K562 (cell line): ENCODE data around the gene IL12A. TPM values are rescaled to one million over a fixed set of nuclear protein-coding genes. Genes with fewer than 3 reads are reported as not detected.

ENCODE experiments used
- BCOR ChIP-seq: fragments of 450-650 bp; IDR thresholded peaks from 2 replicates; pipeline ENCODE4 v1.6.1; 2016
- HOXB6 ChIP-seq: fragments of 250-450 bp; sonication (Bioruptor Pico); IDR thresholded peaks from 2 replicates; pipeline ENCODE4 v1.5.1; 2022; ENCODE audit warnings: mild to moderate bottlenecking, borderline replicate concordance
- MTF1 ChIP-seq: fragments of 250-450 bp; sonication (Bioruptor Pico); IDR thresholded peaks from 2 replicates; pipeline ENCODE4 v1.9.0; 2021; ENCODE audit warnings: moderate library complexity, mild to moderate bottlenecking, inconsistent platforms, borderline replicate concordance
- NEUROD1 ChIP-seq: fragments of 150-350 bp; IDR thresholded peaks from 2 replicates; pipeline ENCODE4 v1.6.1; 2014; ENCODE audit warnings: borderline replicate concordance, low read length, low read depth; ENCODE audit not compliant: partially characterized antibody
- SMC3 ChIP-seq: conservative IDR thresholded peaks from 2 replicates; pipeline ENCODE4 v1.6.1; 2011; ENCODE audit warnings: low read depth, low read length, improper control_type of control experiment; ENCODE audit not compliant: insufficient read depth
- polyA plus RNA-seq, 8 experiments: library from polyadenylated mRNA; depleted of rRNA in 4 of 8; stranded (reverse) in 5 of 8; unstranded in 3 of 8; fragments of >200 nt; fragmentation: Nextera tagmentation in 2 of 8; fragmentation: Illumina TruSeq in 1 of 8; extraction: Ambion mirVana in 2 of 8; extraction: Trizol in 1 of 8; gene quantifications; 2 replicates each; pipeline versions ENCODE4 v1.2.1 to v1.2.3, GENCODE V29; 2011 to 2014; ENCODE audit warnings: inconsistent platforms in 1 of 8, missing spikeins in 1 of 8
- total RNA-seq, 7 experiments: library from RNA; depleted of rRNA in 6 of 7; stranded (reverse); fragments of >200 nt in 6 of 7; fragmentation: Illumina TruSeq in 2 of 7; extraction: Trizol in 2 of 7; gene quantifications; 2 replicates each; pipeline versions ENCODE4 v1.2.1 to v1.2.3, GENCODE V29; 2011 to 2021; ENCODE audit warnings: low replicate concordance in 1 of 7
- TF ChIP-seq, protein P1 (sequence below): fragments of 450-650 bp; IDR thresholded peaks from 2 replicates; pipeline ENCODE4 v1.6.1; 2016; ENCODE audit warnings: mild to moderate bottlenecking, moderate library complexity

IL12A gene
- total and polyA plus RNA-seq, 9 of the 15 experiments (the other 6 are each of a cell fraction or from before 2014, with no cell fraction given) = not detected

- TF ChIP-seq MTF1 (no peak), NEUROD1 (no peak), SMC3 (no peak), HOXB6 (no peak), BCOR (no peak)
- TF ChIP-seq, protein P1, sequence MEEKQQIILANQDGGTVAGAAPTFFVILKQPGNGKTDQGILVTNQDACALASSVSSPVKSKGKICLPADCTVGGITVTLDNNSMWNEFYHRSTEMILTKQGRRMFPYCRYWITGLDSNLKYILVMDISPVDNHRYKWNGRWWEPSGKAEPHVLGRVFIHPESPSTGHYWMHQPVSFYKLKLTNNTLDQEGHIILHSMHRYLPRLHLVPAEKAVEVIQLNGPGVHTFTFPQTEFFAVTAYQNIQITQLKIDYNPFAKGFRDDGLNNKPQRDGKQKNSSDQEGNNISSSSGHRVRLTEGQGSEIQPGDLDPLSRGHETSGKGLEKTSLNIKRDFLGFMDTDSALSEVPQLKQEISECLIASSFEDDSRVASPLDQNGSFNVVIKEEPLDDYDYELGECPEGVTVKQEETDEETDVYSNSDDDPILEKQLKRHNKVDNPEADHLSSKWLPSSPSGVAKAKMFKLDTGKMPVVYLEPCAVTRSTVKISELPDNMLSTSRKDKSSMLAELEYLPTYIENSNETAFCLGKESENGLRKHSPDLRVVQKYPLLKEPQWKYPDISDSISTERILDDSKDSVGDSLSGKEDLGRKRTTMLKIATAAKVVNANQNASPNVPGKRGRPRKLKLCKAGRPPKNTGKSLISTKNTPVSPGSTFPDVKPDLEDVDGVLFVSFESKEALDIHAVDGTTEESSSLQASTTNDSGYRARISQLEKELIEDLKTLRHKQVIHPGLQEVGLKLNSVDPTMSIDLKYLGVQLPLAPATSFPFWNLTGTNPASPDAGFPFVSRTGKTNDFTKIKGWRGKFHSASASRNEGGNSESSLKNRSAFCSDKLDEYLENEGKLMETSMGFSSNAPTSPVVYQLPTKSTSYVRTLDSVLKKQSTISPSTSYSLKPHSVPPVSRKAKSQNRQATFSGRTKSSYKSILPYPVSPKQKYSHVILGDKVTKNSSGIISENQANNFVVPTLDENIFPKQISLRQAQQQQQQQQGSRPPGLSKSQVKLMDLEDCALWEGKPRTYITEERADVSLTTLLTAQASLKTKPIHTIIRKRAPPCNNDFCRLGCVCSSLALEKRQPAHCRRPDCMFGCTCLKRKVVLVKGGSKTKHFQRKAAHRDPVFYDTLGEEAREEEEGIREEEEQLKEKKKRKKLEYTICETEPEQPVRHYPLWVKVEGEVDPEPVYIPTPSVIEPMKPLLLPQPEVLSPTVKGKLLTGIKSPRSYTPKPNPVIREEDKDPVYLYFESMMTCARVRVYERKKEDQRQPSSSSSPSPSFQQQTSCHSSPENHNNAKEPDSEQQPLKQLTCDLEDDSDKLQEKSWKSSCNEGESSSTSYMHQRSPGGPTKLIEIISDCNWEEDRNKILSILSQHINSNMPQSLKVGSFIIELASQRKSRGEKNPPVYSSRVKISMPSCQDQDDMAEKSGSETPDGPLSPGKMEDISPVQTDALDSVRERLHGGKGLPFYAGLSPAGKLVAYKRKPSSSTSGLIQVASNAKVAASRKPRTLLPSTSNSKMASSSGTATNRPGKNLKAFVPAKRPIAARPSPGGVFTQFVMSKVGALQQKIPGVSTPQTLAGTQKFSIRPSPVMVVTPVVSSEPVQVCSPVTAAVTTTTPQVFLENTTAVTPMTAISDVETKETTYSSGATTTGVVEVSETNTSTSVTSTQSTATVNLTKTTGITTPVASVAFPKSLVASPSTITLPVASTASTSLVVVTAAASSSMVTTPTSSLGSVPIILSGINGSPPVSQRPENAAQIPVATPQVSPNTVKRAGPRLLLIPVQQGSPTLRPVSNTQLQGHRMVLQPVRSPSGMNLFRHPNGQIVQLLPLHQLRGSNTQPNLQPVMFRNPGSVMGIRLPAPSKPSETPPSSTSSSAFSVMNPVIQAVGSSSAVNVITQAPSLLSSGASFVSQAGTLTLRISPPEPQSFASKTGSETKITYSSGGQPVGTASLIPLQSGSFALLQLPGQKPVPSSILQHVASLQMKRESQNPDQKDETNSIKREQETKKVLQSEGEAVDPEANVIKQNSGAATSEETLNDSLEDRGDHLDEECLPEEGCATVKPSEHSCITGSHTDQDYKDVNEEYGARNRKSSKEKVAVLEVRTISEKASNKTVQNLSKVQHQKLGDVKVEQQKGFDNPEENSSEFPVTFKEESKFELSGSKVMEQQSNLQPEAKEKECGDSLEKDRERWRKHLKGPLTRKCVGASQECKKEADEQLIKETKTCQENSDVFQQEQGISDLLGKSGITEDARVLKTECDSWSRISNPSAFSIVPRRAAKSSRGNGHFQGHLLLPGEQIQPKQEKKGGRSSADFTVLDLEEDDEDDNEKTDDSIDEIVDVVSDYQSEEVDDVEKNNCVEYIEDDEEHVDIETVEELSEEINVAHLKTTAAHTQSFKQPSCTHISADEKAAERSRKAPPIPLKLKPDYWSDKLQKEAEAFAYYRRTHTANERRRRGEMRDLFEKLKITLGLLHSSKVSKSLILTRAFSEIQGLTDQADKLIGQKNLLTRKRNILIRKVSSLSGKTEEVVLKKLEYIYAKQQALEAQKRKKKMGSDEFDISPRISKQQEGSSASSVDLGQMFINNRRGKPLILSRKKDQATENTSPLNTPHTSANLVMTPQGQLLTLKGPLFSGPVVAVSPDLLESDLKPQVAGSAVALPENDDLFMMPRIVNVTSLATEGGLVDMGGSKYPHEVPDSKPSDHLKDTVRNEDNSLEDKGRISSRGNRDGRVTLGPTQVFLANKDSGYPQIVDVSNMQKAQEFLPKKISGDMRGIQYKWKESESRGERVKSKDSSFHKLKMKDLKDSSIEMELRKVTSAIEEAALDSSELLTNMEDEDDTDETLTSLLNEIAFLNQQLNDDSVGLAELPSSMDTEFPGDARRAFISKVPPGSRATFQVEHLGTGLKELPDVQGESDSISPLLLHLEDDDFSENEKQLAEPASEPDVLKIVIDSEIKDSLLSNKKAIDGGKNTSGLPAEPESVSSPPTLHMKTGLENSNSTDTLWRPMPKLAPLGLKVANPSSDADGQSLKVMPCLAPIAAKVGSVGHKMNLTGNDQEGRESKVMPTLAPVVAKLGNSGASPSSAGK = no peak
Measured at GRCh38 chr3:159982442-159982974, 6.1 kb upstream of the IL12A start (continued).
